Measurements from ENCODE around the gene MR1. TPM values are rescaled to one million over a fixed set of nuclear protein-coding genes. Genes with fewer than 3 reads are reported as not detected.
A peak's percentile ranks its signal among the peaks of the same experiment; 100 is the strongest.

Gene MR1
- total and polyA plus RNA-seq, 9 of the 15 experiments (the other 6 are each of a cell fraction or from before 2014, with no cell fraction given), result 9.7 to 21.7 (median 15.6) TPM

- H3K36me3 ChIP-seq (ENCODE audit: control insufficient read depth, insufficient read depth, low read length), result no peaks in the 10 kb centered on the region
- no peak overlapping the region for H3K27ac ChIP-seq (ENCODE audit: extremely low read depth, low read depth, low read length)
- H3K4me3 ChIP-seq, result no peak overlapping the region
- ATAC-seq (no peak), DNase-seq (ENCODE audit: extremely low read depth in 1 of 4, low spot score in 3 of 4) (no peak), FAIRE-seq (no peak)
- no peaks in the 10 kb centered on the region for H3K79me2 ChIP-seq (ENCODE audit: control insufficient read depth, insufficient read depth, low read length)
- TF ChIP-seq RAD51 (IDR thresholded peaks at IDR 0.05; ENCODE audit: borderline replicate concordance, low read depth), result no peak
- no peak for TF ChIP-seq RB1 (IDR thresholded peaks at IDR 0.05; ENCODE audit: low read depth)
- no peak for TF ChIP-seq HDAC3 (IDR thresholded peaks at IDR 0.05; ENCODE audit: borderline replicate concordance, partially characterized antibody)
- H3K4me1 ChIP-seq (replicated peaks in 1 of 2; ENCODE audit: control insufficient read depth in 2 of 2, insufficient read depth in 2 of 2, low read length in 2 of 2), result peaks cover 6 to 10% of the 10 kb centered on the region in 2 experiments; a peak in 4 of 5 replicates
- intact Hi-C loops (cut with micrococcal nuclease) (no loop called here), in situ Hi-C loops (cut with MboI) (no loop called here)
- no peaks in the 10 kb centered on the region for H4K20me1 ChIP-seq (replicated peaks; ENCODE audit: control insufficient read depth, insufficient read depth, low read length)
- ChIA-PET POLR2A (interaction anchor here (1.0 kb wide), 1 partner anchor 27 kb away, joined by 3 read pairs; no protein-coding TSS in a partner anchor), CTCF (ENCODE audit: low intra/inter-chr PET ratio) (no interaction called here)
- no peak overlapping the region for H2AFZ ChIP-seq (ENCODE audit: low read depth, low read length)
- 32% methylated on average over 5 of the region's 5 CpGs for WGBS (ENCODE audit: insufficient coverage, low coverage, missing lambda C conversion rate)
- H3K9ac ChIP-seq (ENCODE audit: insufficient read depth in 1 of 2, low read depth in 2 of 2, low read length in 2 of 2), result no peak overlapping the region
- no peak overlapping the region for H3K4me2 ChIP-seq (ENCODE audit: insufficient read depth, low read length)
- BruUV-seq (replicated peaks), result no TSS peak
- H3K27me3 ChIP-seq (ENCODE audit: control insufficient read depth in 2 of 2, insufficient read depth in 2 of 2, low read length in 2 of 2), result no peaks in the 10 kb centered on the region; a peak in 1 of 5 replicates
- H3K9me3 ChIP-seq (replicated peaks; ENCODE audit: control insufficient read depth, insufficient read depth, low read depth, low read length), result no peaks in the 10 kb centered on the region
- no peaks in the 10 kb centered on the region for H3K9me1 ChIP-seq (ENCODE audit: control insufficient read depth, insufficient read depth, low read length)
These were observed 5.2 kb upstream of the MR1 start for GRCh38 chr1:181028615-181029014.

- H3K27ac ChIP-seq (ENCODE audit: extremely low read depth, low read depth, low read length), result peak overlapping the region; percentile 74; the same call in 1 of the 3 replicates
- FAIRE-seq (no peak), ATAC-seq (no peak), DNase-seq (ENCODE audit: extremely low read depth in 1 of 4, low spot score in 3 of 4) (no peak)
- H3K9ac ChIP-seq (ENCODE audit: insufficient read depth in 1 of 2, low read depth in 2 of 2, low read length in 2 of 2), result 0 out of 4 replicates have a peak overlapping the region, but pooled peaks of 1 of the 2 experiments have one; percentile 71
- peaks cover 9 to 36% of the 10 kb centered on the region in 2 experiments; a peak in 4 of 5 replicates for H3K4me1 ChIP-seq (replicated peaks in 1 of 2; ENCODE audit: control insufficient read depth in 2 of 2, insufficient read depth in 2 of 2, low read length in 2 of 2)
- BruUV-seq (replicated peaks), result no TSS peak
- no peaks in the 10 kb centered on the region for H3K9me3 ChIP-seq (replicated peaks; ENCODE audit: control insufficient read depth, insufficient read depth, low read depth, low read length)
- H4K20me1 ChIP-seq (replicated peaks; ENCODE audit: control insufficient read depth, insufficient read depth, low read length), result no peaks in the 10 kb centered on the region
- CTCF ChIA-PET (ENCODE audit: low intra/inter-chr PET ratio), result no interaction called here
- H3K4me3 ChIP-seq, result no peak overlapping the region
- no peaks in the 10 kb centered on the region for H3K9me1 ChIP-seq (ENCODE audit: control insufficient read depth, insufficient read depth, low read length)
- H3K4me2 ChIP-seq (ENCODE audit: insufficient read depth, low read length), result no peak overlapping the region
- in situ Hi-C loops (cut with MboI) (no loop called here), intact Hi-C loops (cut with micrococcal nuclease) (no loop called here)
- H3K36me3 ChIP-seq (ENCODE audit: control insufficient read depth, insufficient read depth, low read length), result no peaks in the 10 kb centered on the region
- WGBS (ENCODE audit: insufficient coverage, low coverage, missing lambda C conversion rate), result 85% methylated on average over 2 of the region's 2 CpGs
- H3K27me3 ChIP-seq (ENCODE audit: control insufficient read depth in 2 of 2, insufficient read depth in 2 of 2, low read length in 2 of 2), result no peaks in the 10 kb centered on the region
- peaks cover 15% of the 10 kb centered on the region for H3K79me2 ChIP-seq (ENCODE audit: control insufficient read depth, insufficient read depth, low read length)
- H2AFZ ChIP-seq (ENCODE audit: low read depth, low read length), result peak overlapping the region; percentile 93
- POLR2A ChIA-PET, result interaction anchor here (0.8 to 4.6 kb wide), 6 partner anchors 10 to 131 kb away, joined by 3 to 41 read pairs (median 3); partner anchors contain the start of gene STX6
- TF ChIP-seq ZBTB8A (IDR thresholded peaks at IDR 0.05; ENCODE audit: partially characterized antibody) (no peak), ZNF133 (CRISPR knock-in tag; IDR thresholded peaks at IDR 0.05) (no peak), SMAD1 (IDR thresholded peaks at IDR 0.05; ENCODE audit: low read depth, low read length, partially characterized antibody) (no peak), SMAD2 (IDR thresholded peaks at IDR 0.05; ENCODE audit: low read depth, low read length) (no peak), DNMT1 (IDR thresholded peaks at IDR 0.05) (no peak), ZNF197 (CRISPR knock-in tag; IDR thresholded peaks at IDR 0.05; ENCODE audit: low read depth) (no peak), TCF15 (CRISPR knock-in tag; IDR thresholded peaks at IDR 0.05) (no peak), E2F4 (CRISPR knock-in tag; IDR thresholded peaks at IDR 0.05; ENCODE audit: low read depth) (no peak)
These were observed 1.2 kb upstream of the MR1 start for GRCh38 chr1:181032535-181032934.
